ENCODE data around the gene CEP97. TPM values are rescaled to one million over a fixed set of nuclear protein-coding genes. Genes with fewer than 3 reads are reported as not detected.

The CEP97 gene
- total RNA-seq, 1 donor from 2014 or later: 10.8 TPM

- H3K4me3 Mint-ChIP-seq (ENCODE audit: unreplicated experiment): no peak overlapping the region
- H3K27ac Mint-ChIP-seq (ENCODE audit: unreplicated experiment): no peak overlapping the region
Observed at GRCh38 chr3:101796077-101796680, 71.8 kb downstream of the CEP97 start.

GRCh38 chr3:101801174-101801573 lies 76.8 kb downstream of the CEP97 start:
- peaks cover 45% of the 10 kb centered on the region for H3K36me3 Mint-ChIP-seq (ENCODE audit: unreplicated experiment)
- no peak overlapping the region for H3K27ac Mint-ChIP-seq (ENCODE audit: unreplicated experiment)
- no peaks in the 10 kb centered on the region for H3K27me3 Mint-ChIP-seq (ENCODE audit: unreplicated experiment)
- peaks cover 5% of the 10 kb centered on the region for H3K9me3 Mint-ChIP-seq (ENCODE audit: unreplicated experiment)
- no peak for DNase-seq (ENCODE audit: extremely low spot score, unreplicated experiment)
- H3K4me1 Mint-ChIP-seq (ENCODE audit: unreplicated experiment): peaks cover 2% of the 10 kb centered on the region
- no peak for TF ChIP-seq CTCF (IDR thresholded peaks at IDR 0.05)
- H3K4me3 Mint-ChIP-seq (ENCODE audit: unreplicated experiment): no peak overlapping the region

More at GRCh38 chr3:101796077-101796680, 71.8 kb downstream of the CEP97 start:
- no peak for DNase-seq (ENCODE audit: extremely low spot score, unreplicated experiment)
- Mint-ChIP-seq H3K36me3 (ENCODE audit: unreplicated experiment) (peaks cover 60% of the 10 kb centered on the region), H3K27me3 (ENCODE audit: unreplicated experiment) (no peaks in the 10 kb centered on the region), H3K9me3 (ENCODE audit: unreplicated experiment) (peaks cover 29% of the 10 kb centered on the region), H3K4me1 (ENCODE audit: unreplicated experiment) (peaks cover 1% of the 10 kb centered on the region)
- TF ChIP-seq CTCF (IDR thresholded peaks at IDR 0.05): no peak

- no peaks in the 10 kb centered on the region for H3K27me3 Mint-ChIP-seq (ENCODE audit: unreplicated experiment)
- H3K9me3 Mint-ChIP-seq (ENCODE audit: unreplicated experiment): peaks cover 5% of the 10 kb centered on the region
- DNase-seq (ENCODE audit: extremely low spot score, unreplicated experiment): no peak
- H3K36me3 Mint-ChIP-seq (ENCODE audit: unreplicated experiment): peaks cover 44% of the 10 kb centered on the region
- TF ChIP-seq CTCF (IDR thresholded peaks at IDR 0.05): no peak
- H3K4me1 Mint-ChIP-seq (ENCODE audit: unreplicated experiment): peaks cover 4% of the 10 kb centered on the region
- H3K27ac Mint-ChIP-seq (ENCODE audit: unreplicated experiment): no peak overlapping the region
- H3K4me3 Mint-ChIP-seq (ENCODE audit: unreplicated experiment): no peak overlapping the region
Observed at GRCh38 chr3:101802179-101802578, 77.8 kb downstream of the CEP97 start.

GRCh38 chr3:101803173-101803782 lies 78.9 kb downstream of the CEP97 start:
- Mint-ChIP-seq H3K27ac (ENCODE audit: unreplicated experiment) (no peak overlapping the region), H3K9me3 (ENCODE audit: unreplicated experiment) (peaks cover 5% of the 10 kb centered on the region), H3K4me3 (ENCODE audit: unreplicated experiment) (no peak overlapping the region), H3K36me3 (ENCODE audit: unreplicated experiment) (peaks cover 40% of the 10 kb centered on the region), H3K4me1 (ENCODE audit: unreplicated experiment) (peaks cover 4% of the 10 kb centered on the region), H3K27me3 (ENCODE audit: unreplicated experiment) (no peaks in the 10 kb centered on the region)
- TF ChIP-seq CTCF (IDR thresholded peaks at IDR 0.05): peak; percentile 87
- no peak for DNase-seq (ENCODE audit: extremely low spot score, unreplicated experiment)

GRCh38 chr3:101803939-101804338 lies 79.5 kb downstream of the CEP97 start:
- no peak for TF ChIP-seq CTCF (IDR thresholded peaks at IDR 0.05)
- DNase-seq (ENCODE audit: extremely low spot score, unreplicated experiment): no peak
- Mint-ChIP-seq H3K36me3 (ENCODE audit: unreplicated experiment) (peaks cover 40% of the 10 kb centered on the region), H3K9me3 (ENCODE audit: unreplicated experiment) (peaks cover 5% of the 10 kb centered on the region), H3K27me3 (ENCODE audit: unreplicated experiment) (no peaks in the 10 kb centered on the region), H3K4me3 (ENCODE audit: unreplicated experiment) (no peak overlapping the region), H3K27ac (ENCODE audit: unreplicated experiment) (no peak overlapping the region), H3K4me1 (ENCODE audit: unreplicated experiment) (peaks cover 6% of the 10 kb centered on the region)

Measured in osteocyte (in vitro differentiated cells).